RPMI7951 (cell line): Measurements from ENCODE around the gene ZBTB2. TPM values are rescaled to one million over a fixed set of nuclear protein-coding genes. Genes with fewer than 3 reads are reported as not detected.
"Not testable (repeated sequence)": the region's sequence is repeated elsewhere in the genome, so short reads cannot be mapped to it uniquely, and the experiment has no call there.

Experiments used
- DNase-seq: peaks from one replicate; pipeline ENCODE4 v3.0.0-alpha.2; 2012; ENCODE audit warnings: low read depth
- total RNA-seq: library from RNA; depleted of rRNA; stranded (reverse); fragments of >200 nt; shearing (Covaris generic); gene quantifications from 2 replicates; pipeline ENCODE4 v1.2.3, GENCODE V29; 2014; rRNA removed

The ZBTB2 gene
- total RNA-seq, 1 experiment from 2014 or later: 20.7 TPM

- DNase-seq: no peak
These were observed 64.3 kb downstream of the ZBTB2 start for GRCh38 chr6:151327101-151327500.

GRCh38 chr6:151326116-151326825 lies 65.1 kb downstream of the ZBTB2 start:
- DNase-seq: no peak

- peak; percentile 81 for DNase-seq
These were observed 66.0 kb downstream of the ZBTB2 start for GRCh38 chr6:151325075-151326050.

GRCh38 chr6:151324488-151324825 lies 66.9 kb downstream of the ZBTB2 start:
- DNase-seq: no peak

- DNase-seq: peak; percentile 89
These were observed 67.4 kb downstream of the ZBTB2 start for GRCh38 chr6:151323791-151324487.

- no peak for DNase-seq
These were observed 68.8 kb downstream of the ZBTB2 start for GRCh38 chr6:151322570-151322969.

GRCh38 chr6:151321438-151321837 lies 69.9 kb downstream of the ZBTB2 start:
- DNase-seq: no peak

- DNase-seq: no peak
These were observed 71.2 kb downstream of the ZBTB2 start for GRCh38 chr6:151320140-151320539.

GRCh38 chr6:151317995-151318365 lies 73.4 kb downstream of the ZBTB2 start:
- no peak for DNase-seq

GRCh38 chr6:151317103-151317994 lies 74.0 kb downstream of the ZBTB2 start:
- peak; percentile 41 for DNase-seq

GRCh38 chr6:151315661-151316060 lies 75.7 kb downstream of the ZBTB2 start:
- DNase-seq: not testable (repeated sequence)

Other genes with a start within 250 kb of the ZBTB2 start
- 37.3 and 38.9 TPM in 2 replicates for gene AKAP12, start 151.6 kb downstream of the ZBTB2 start, total RNA-seq
- 36.6 and 39.8 TPM in 2 replicates for gene RMND1, start 60.6 kb upstream of the ZBTB2 start, total RNA-seq
- gene CCDC170, start 102.5 kb upstream of the ZBTB2 start, total RNA-seq: not detected in 2 replicates